ENCODE results near the gene STARD3NL. TPM values are rescaled to one million over a fixed set of nuclear protein-coding genes. Genes with fewer than 3 reads are reported as not detected.
"Not testable (repeated sequence)": the region's sequence is repeated elsewhere in the genome, so short reads cannot be mapped to it uniquely, and the experiment has no call there.

The STARD3NL gene
- total and polyA plus RNA-seq, 2 of the 13 experiments (the other 11 are each of a cell fraction or from before 2014, with no cell fraction given): 37.3 to 42.3 TPM

GRCh38 chr7:38245409-38245977, 67.4 kb downstream of the STARD3NL start (continued):
- TF ChIP-seq, protein P1, sequence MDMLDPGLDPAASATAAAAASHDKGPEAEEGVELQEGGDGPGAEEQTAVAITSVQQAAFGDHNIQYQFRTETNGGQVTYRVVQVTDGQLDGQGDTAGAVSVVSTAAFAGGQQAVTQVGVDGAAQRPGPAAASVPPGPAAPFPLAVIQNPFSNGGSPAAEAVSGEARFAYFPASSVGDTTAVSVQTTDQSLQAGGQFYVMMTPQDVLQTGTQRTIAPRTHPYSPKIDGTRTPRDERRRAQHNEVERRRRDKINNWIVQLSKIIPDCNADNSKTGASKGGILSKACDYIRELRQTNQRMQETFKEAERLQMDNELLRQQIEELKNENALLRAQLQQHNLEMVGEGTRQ (IDR thresholded peaks at IDR 0.05; ENCODE audit: low read depth, low read length): no peak
- TF ChIP-seq, protein P1 (CRISPR knock-in tag; IDR thresholded peaks at IDR 0.05; ENCODE audit: borderline replicate concordance): no peak
- TF ChIP-seq GABPA (IDR thresholded peaks at IDR 0.05; ENCODE audit: low read depth, low read length): no peak
- TF ChIP-seq GABPA (CRISPR knock-in tag; IDR thresholded peaks at IDR 0.05; ENCODE audit: low read depth): no peak
- no peak for TF ChIP-seq CCDC6 (CRISPR knock-in tag; IDR thresholded peaks at IDR 0.05)

- Histone ChIP-seq H2AFZ (ENCODE audit: low read length) (no peak overlapping the region), H4K20me1 (ENCODE audit: insufficient read depth, low read length) (no peaks in the 10 kb centered on the region), H3K4me1 (ENCODE audit: insufficient read depth, low read length) (no peaks in the 10 kb centered on the region), H3K36me3 (replicated peaks in 1 of 2; ENCODE audit: control insufficient read depth in 1 of 2, insufficient read depth in 2 of 2, low read length in 2 of 2) (no peaks in the 10 kb centered on the region), H3K4me2 (ENCODE audit: low read depth, low read length) (no peak overlapping the region), H3K4me3 (replicated peaks in 1 of 3; ENCODE audit: insufficient read depth in 1 of 3, low read depth in 2 of 3, low read length in 3 of 3) (no peak overlapping the region), H3K9me3 (ENCODE audit: low read length) (no peaks in the 10 kb centered on the region), H3K27me3 (ENCODE audit: control insufficient read depth in 1 of 2, insufficient read depth in 2 of 2, low read length in 2 of 2) (peaks cover 1 to 7% of the 10 kb centered on the region in 2 experiments; a peak in 2 of 5 replicates), H3K27ac (ENCODE audit: extremely low read length, insufficient read depth, low read length) (no peak overlapping the region), H3K79me2 (ENCODE audit: insufficient read depth, low read length) (no peaks in the 10 kb centered on the region), H3K9ac (ENCODE audit: insufficient read depth, low read depth, low read length) (no peak overlapping the region)
- in situ Hi-C loops (cut with HindIII; ENCODE audit: extremely low pct_ligation_motif_present, low pct_unique_long_range_greater_than_20kb): no loop called here
- POLR2A ChIA-PET: no interaction called here
- CTCF ChIA-PET (ENCODE audit: low intra/inter-chr PET ratio, low total read pairs): no interaction called here
- intact Hi-C loops (cut with micrococcal nuclease; ENCODE audit: unreplicated experiment): no loop called here
- TF ChIP-seq SMAD3 (CRISPR knock-in tag; IDR thresholded peaks at IDR 0.05) (no peak), FIP1L1 (IDR thresholded peaks at IDR 0.05; ENCODE audit: borderline replicate concordance, insufficient read depth, low read depth, low read length) (no peak)
- TF ChIP-seq, protein P2, sequence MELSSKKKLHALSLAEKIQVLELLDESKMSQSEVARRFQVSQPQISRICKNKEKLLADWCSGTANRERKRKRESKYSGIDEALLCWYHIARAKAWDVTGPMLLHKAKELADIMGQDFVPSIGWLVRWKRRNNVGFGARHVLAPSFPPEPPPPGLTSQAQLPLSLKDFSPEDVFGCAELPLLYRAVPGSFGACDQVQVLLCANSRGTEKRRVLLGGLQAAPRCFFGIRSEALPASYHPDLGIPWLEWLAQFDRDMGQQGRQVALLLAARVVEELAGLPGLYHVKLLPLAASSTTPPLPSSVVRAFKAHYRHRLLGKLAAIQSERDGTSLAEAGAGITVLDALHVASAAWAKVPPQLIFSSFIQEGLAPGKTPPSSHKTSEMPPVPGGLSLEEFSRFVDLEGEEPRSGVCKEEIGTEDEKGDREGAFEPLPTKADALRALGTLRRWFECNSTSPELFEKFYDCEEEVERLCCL (CRISPR knock-in tag; IDR thresholded peaks at IDR 0.05; ENCODE audit: borderline replicate concordance): no peak
- ATAC-seq (no peak), FAIRE-seq (no peak), DNase-seq (ENCODE audit: low spot score) (no peak)
- 27% methylated on average over 5 of the region's 5 CpGs for WGBS (ENCODE audit: low lambda C conversion rate)
- BruUV-seq (replicated peaks): no TSS peak
Measured at GRCh38 chr7:38248069-38248567, 70.1 kb downstream of the STARD3NL start.

DNA sequence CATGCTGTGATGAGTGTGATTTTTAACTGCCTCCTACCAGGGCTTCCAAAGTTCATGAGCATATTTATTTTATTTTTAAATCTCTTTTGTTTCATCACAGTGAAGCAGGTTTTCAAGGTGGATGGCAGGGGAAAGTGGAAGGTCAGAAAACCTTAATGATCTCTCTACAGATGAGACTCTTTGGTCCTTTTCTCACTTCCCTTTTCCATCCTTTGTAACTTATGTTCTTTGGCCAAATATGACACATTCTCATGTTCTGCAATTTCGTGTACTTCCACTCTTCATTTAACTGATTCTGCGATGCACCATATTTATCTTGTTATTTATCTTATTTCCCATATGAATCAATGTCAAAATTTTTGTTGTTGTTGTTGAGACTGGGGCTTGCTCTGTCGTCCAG, 71.8 kb downstream of the STARD3NL start:
- 29% methylated on average over 3 of the region's 3 CpGs for WGBS (ENCODE audit: low lambda C conversion rate)
- H3K4me3 ChIP-seq (replicated peaks in 1 of 3; ENCODE audit: insufficient read depth in 1 of 3, low read depth in 2 of 3, low read length in 3 of 3); H3K79me2 ChIP-seq (ENCODE audit: insufficient read depth, low read length); H3K4me2 ChIP-seq (ENCODE audit: low read depth, low read length); ATAC-seq; H4K20me1 ChIP-seq (ENCODE audit: insufficient read depth, low read length); H3K9me3 ChIP-seq (ENCODE audit: low read length); DNase-seq (ENCODE audit: low spot score); CTCF ChIA-PET (ENCODE audit: low intra/inter-chr PET ratio, low total read pairs); H3K9ac ChIP-seq (ENCODE audit: insufficient read depth, low read depth, low read length); FAIRE-seq; H3K27ac ChIP-seq (ENCODE audit: extremely low read length, insufficient read depth, low read length); H3K4me1 ChIP-seq (ENCODE audit: insufficient read depth, low read length); H3K36me3 ChIP-seq (replicated peaks in 1 of 2; ENCODE audit: control insufficient read depth in 1 of 2, insufficient read depth in 2 of 2, low read length in 2 of 2); POLR2A ChIA-PET; H3K27me3 ChIP-seq (ENCODE audit: control insufficient read depth in 1 of 2, insufficient read depth in 2 of 2, low read length in 2 of 2); H2AFZ ChIP-seq (ENCODE audit: low read length); in situ Hi-C loops (cut with HindIII; ENCODE audit: extremely low pct_ligation_motif_present, low pct_unique_long_range_greater_than_20kb); intact Hi-C loops (cut with micrococcal nuclease; ENCODE audit: unreplicated experiment); BruUV-seq (replicated peaks): not testable (repeated sequence)
